ENCODE measurements around the gene AFF2.

GRCh38 chrX:148512453-148512852, 12.0 kb downstream of the AFF2 start:
- TF ChIP-seq CTCF (IDR thresholded peaks at IDR 0.05) (no peak), POLR2A (IDR thresholded peaks at IDR 0.05) (no peak)

All from esophagus squamous epithelium (tissue), 4 donors.